Glutamatergic neuron (in vitro differentiated cells): ENCODE results near the gene MACROD2. TPM values are rescaled to one million over a fixed set of nuclear protein-coding genes. Genes with fewer than 3 reads are reported as not detected.

Source experiments
- DNase-seq: peaks from one replicate; pipeline ENCODE4 v3.0.0; 2022
- H3K27ac Mint-ChIP-seq: one replicate; pipeline ENCODE4 v1.8.0; 2020; ENCODE audit warnings: mild to moderate bottlenecking, mixed read lengths, inconsistent platforms; ENCODE audit not compliant: unreplicated experiment
- H3K27me3 Mint-ChIP-seq: one replicate; pipeline ENCODE4 v1.8.0; 2020; ENCODE audit warnings: mild to moderate bottlenecking, moderate library complexity, mixed read lengths, inconsistent platforms; ENCODE audit not compliant: unreplicated experiment
- H3K36me3 Mint-ChIP-seq: one replicate; pipeline ENCODE4 v1.8.0; 2020; ENCODE audit warnings: mild to moderate bottlenecking, mixed read lengths, inconsistent platforms; ENCODE audit not compliant: unreplicated experiment
- H3K4me1 Mint-ChIP-seq: one replicate; pipeline ENCODE4 v1.8.0; 2020; ENCODE audit warnings: mild to moderate bottlenecking, low read depth, mixed read lengths, inconsistent platforms; ENCODE audit not compliant: unreplicated experiment
- H3K4me3 Mint-ChIP-seq: one replicate; pipeline ENCODE4 v1.8.0; 2020; ENCODE audit warnings: mild to moderate bottlenecking, mixed read lengths, inconsistent platforms; ENCODE audit not compliant: unreplicated experiment
- H3K9me3 Mint-ChIP-seq: one replicate; pipeline ENCODE4 v1.8.0; 2020; ENCODE audit warnings: mild to moderate bottlenecking, moderate library complexity, mixed read lengths, inconsistent platforms; ENCODE audit not compliant: unreplicated experiment
- CTCF ChIP-seq: fragments of 200-600 bp; sonication (generic); IDR thresholded peaks from one replicate; pipeline ENCODE4 v1.5.0; 2021; ENCODE audit not compliant: partially characterized antibody, unreplicated experiment
- total RNA-seq: library from RNA; stranded (reverse); fragmentation: NEBNext Ultra II Directional; extraction: Animal tissue kit (Norgen Biotek cat#: 25700); gene quantifications from one replicate; pipeline ENCODE4 v1.2.1, GENCODE V29; 2021; ENCODE audit not compliant: unreplicated experiment

Gene MACROD2
- total RNA-seq, 1 donor from 2014 or later = 8.7 TPM

- H3K36me3 Mint-ChIP-seq = no peaks in the 10 kb centered on the region
- H3K9me3 Mint-ChIP-seq = no peaks in the 10 kb centered on the region
- H3K4me1 Mint-ChIP-seq = peaks cover 9% of the 10 kb centered on the region
- no peak overlapping the region for H3K4me3 Mint-ChIP-seq
- peaks cover 4% of the 10 kb centered on the region for H3K27me3 Mint-ChIP-seq
- H3K27ac Mint-ChIP-seq = no peak overlapping the region
- DNase-seq = no peak
- TF ChIP-seq CTCF = no peak
Observed at GRCh38 chr20:16020971-16021370, 2025.7 kb downstream of the MACROD2 start.

GRCh38 chr20:16025084-16025483 is 2029.8 kb downstream of the MACROD2 start:
- H3K27me3 Mint-ChIP-seq = peaks cover 4% of the 10 kb centered on the region
- no peaks in the 10 kb centered on the region for H3K36me3 Mint-ChIP-seq
- H3K27ac Mint-ChIP-seq = peak overlapping the region; percentile 17
- no peak for DNase-seq
- peaks cover 26% of the 10 kb centered on the region for H3K4me1 Mint-ChIP-seq
- H3K4me3 Mint-ChIP-seq = no peak overlapping the region
- no peak for TF ChIP-seq CTCF
- H3K9me3 Mint-ChIP-seq = no peaks in the 10 kb centered on the region

- Mint-ChIP-seq H3K27ac (no peak overlapping the region), H3K4me1 (peaks cover 31% of the 10 kb centered on the region), H3K27me3 (peaks cover 4% of the 10 kb centered on the region), H3K4me3 (no peak overlapping the region), H3K9me3 (no peaks in the 10 kb centered on the region), H3K36me3 (no peaks in the 10 kb centered on the region)
- TF ChIP-seq CTCF = no peak
- no peak for DNase-seq
Observed at GRCh38 chr20:16027686-16028085, 2032.4 kb downstream of the MACROD2 start.

GRCh38 chr20:16028923-16029322 is 2033.6 kb downstream of the MACROD2 start:
- no peak for DNase-seq
- TF ChIP-seq CTCF = no peak
- peaks cover 31% of the 10 kb centered on the region for H3K4me1 Mint-ChIP-seq
- H3K27me3 Mint-ChIP-seq = peaks cover 4% of the 10 kb centered on the region
- H3K36me3 Mint-ChIP-seq = no peaks in the 10 kb centered on the region
- peak overlapping the region; percentile 48 for H3K27ac Mint-ChIP-seq
- H3K4me3 Mint-ChIP-seq = no peak overlapping the region
- H3K9me3 Mint-ChIP-seq = no peaks in the 10 kb centered on the region

GRCh38 chr20:16030253-16030652 is 2034.9 kb downstream of the MACROD2 start:
- TF ChIP-seq CTCF = no peak
- no peak for DNase-seq
- H3K27ac Mint-ChIP-seq = peak overlapping the region; percentile 17
- H3K27me3 Mint-ChIP-seq = no peaks in the 10 kb centered on the region
- no peaks in the 10 kb centered on the region for H3K9me3 Mint-ChIP-seq
- H3K36me3 Mint-ChIP-seq = no peaks in the 10 kb centered on the region
- H3K4me1 Mint-ChIP-seq = peaks cover 23% of the 10 kb centered on the region
- no peak overlapping the region for H3K4me3 Mint-ChIP-seq
